ENCODE data around the gene MYH6. TPM values are rescaled to one million over a fixed set of nuclear protein-coding genes. Genes with fewer than 3 reads are reported as not detected.

MYH6 gene
- total and polyA plus RNA-seq, 2 of the 13 experiments (the other 11 are each of a cell fraction or from before 2014, with no cell fraction given): 0.01 TPM; not detected in 1

GRCh38 chr14:23379366-23380196 is 28.5 kb downstream of the MYH6 start (continued):
- peak; percentile 67 for TF ChIP-seq ZNF883 (CRISPR knock-in tag; IDR thresholded peaks at IDR 0.05; ENCODE audit: not compliant biosample characterization)
- TF ChIP-seq RFXANK (CRISPR knock-in tag; IDR thresholded peaks at IDR 0.05): 0 out of 2 replicates have a peak, but pooled peaks have one; percentile 53
- TF ChIP-seq RXRB (CRISPR knock-in tag; IDR thresholded peaks at IDR 0.05; ENCODE audit: borderline replicate concordance): peak; percentile 61; the same call in 1 of the 2 replicates
- TF ChIP-seq ZC3H4 (CRISPR knock-in tag; IDR thresholded peaks at IDR 0.05; ENCODE audit: borderline replicate concordance): no peak
- TF ChIP-seq LCORL (IDR thresholded peaks at IDR 0.05): no peak
- TF ChIP-seq LCORL (CRISPR knock-in tag; IDR thresholded peaks at IDR 0.05): peak; percentile 66; the same call in 1 of the 2 replicates
- TF ChIP-seq TCF7 (IDR thresholded peaks at IDR 0.05; ENCODE audit: low read depth): no peak
- TF ChIP-seq ZNF609 (CRISPR knock-in tag; IDR thresholded peaks at IDR 0.05; ENCODE audit: borderline replicate concordance): peak; percentile 14; the same call in 1 of the 2 replicates
- no peak for TF ChIP-seq KLF13 (CRISPR knock-in tag; IDR thresholded peaks at IDR 0.05)
- TF ChIP-seq POGK (CRISPR knock-in tag; conservative IDR thresholded peaks at IDR 0.05): peak; percentile 66; the same call in 1 of the 2 replicates
- TF ChIP-seq ZSCAN25 (CRISPR knock-in tag; IDR thresholded peaks at IDR 0.05): no peak
- TF ChIP-seq MYPOP (CRISPR knock-in tag; IDR thresholded peaks at IDR 0.05): no peak
- 0 out of 2 replicates have a peak, but pooled peaks have one; percentile 57 for TF ChIP-seq ZNF567 (CRISPR knock-in tag; IDR thresholded peaks at IDR 0.05; ENCODE audit: borderline replicate concordance)
- TF ChIP-seq ZNF788 (CRISPR knock-in tag; IDR thresholded peaks at IDR 0.05; ENCODE audit: borderline replicate concordance): peak; percentile 47; the same call in 1 of the 2 replicates
- peak; percentile 53; the same call in 1 of the 2 replicates for TF ChIP-seq SRY (CRISPR knock-in tag; IDR thresholded peaks at IDR 0.05)
- TF ChIP-seq, protein P1, sequence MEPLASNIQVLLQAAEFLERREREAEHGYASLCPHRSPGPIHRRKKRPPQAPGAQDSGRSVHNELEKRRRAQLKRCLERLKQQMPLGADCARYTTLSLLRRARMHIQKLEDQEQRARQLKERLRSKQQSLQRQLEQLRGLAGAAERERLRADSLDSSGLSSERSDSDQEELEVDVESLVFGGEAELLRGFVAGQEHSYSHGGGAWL (CRISPR knock-in tag; IDR thresholded peaks at IDR 0.05): peak; percentile 37; the same call in 1 of the 2 replicates
- TF ChIP-seq, protein P2, sequence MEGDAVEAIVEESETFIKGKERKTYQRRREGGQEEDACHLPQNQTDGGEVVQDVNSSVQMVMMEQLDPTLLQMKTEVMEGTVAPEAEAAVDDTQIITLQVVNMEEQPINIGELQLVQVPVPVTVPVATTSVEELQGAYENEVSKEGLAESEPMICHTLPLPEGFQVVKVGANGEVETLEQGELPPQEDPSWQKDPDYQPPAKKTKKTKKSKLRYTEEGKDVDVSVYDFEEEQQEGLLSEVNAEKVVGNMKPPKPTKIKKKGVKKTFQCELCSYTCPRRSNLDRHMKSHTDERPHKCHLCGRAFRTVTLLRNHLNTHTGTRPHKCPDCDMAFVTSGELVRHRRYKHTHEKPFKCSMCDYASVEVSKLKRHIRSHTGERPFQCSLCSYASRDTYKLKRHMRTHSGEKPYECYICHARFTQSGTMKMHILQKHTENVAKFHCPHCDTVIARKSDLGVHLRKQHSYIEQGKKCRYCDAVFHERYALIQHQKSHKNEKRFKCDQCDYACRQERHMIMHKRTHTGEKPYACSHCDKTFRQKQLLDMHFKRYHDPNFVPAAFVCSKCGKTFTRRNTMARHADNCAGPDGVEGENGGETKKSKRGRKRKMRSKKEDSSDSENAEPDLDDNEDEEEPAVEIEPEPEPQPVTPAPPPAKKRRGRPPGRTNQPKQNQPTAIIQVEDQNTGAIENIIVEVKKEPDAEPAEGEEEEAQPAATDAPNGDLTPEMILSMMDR (CRISPR knock-in tag; IDR thresholded peaks at IDR 0.05): peak; percentile 100
- 0 out of 2 replicates have a peak, but pooled peaks have one; percentile 15 for TF ChIP-seq SIX4 (CRISPR knock-in tag; IDR thresholded peaks at IDR 0.05)
- peak; percentile 66 for TF ChIP-seq MEIS2 (CRISPR knock-in tag; IDR thresholded peaks at IDR 0.05)
